ENCODE results near the gene MISP.

Gene MISP

DNA sequence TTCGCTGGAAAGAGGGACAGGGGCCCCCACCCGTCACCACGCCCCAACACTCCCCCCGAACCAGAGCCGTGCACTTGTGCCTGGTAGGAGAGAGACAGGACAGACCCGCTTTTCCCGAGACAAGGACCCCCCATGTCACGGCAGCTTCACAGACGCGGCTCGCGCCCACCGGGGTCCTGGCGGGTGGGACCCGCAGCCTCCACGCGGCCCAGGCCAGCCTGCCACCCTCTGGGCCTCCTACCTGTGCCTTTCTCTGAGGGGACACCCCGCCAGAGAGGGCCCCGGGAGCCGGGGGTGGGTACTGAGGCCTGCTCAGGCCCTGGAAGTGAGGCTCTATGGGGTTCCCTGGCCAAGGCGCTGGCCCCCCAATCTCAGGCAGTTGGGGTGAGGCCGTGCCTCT, 4.0 kb upstream of the MISP start:
- no peak for DNase-seq (ENCODE audit: low read depth in 2 of 2)

DNA sequence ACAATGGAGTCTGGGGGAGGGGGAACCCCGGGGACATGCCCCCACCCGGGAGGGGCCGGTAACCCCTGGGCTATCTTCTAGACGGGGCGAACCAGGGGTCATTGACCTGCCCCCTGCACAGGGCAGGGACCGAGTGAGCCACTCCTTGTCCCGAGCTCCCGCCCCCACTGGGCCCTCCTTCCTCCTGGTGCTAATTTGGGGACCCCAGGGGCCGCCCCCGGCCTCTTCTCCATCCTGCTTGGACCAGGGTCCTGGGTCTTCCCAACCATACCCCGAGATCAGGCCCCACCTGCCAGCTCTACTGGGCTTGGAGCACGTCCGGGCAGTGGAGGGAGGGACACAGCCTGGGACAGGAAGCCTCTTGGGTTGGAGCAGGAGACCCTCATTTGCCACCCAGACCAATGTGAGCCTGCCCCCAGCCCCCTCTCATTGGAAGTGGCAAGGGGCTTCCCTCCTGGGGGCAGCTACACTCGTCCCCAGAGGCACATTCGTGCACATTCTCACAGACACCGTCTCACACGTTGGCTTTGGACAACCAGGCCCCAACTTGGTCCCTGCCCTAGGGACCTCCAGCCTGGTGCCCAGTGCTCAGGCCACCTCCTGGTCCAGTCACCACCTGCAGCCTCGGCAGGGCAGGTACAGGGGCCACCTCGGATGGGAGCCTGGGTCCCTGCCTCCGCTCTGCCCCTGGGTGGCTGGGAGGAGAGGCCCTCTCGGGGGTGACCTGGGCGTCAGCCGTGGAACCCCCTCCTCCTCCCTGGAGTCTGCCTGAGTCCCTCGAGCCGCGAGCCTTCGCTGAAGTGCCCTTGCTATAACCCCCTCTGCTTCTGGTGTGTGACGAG, 3.3 kb upstream of the MISP start:
- DNase-seq (ENCODE audit: low read depth in 2 of 2): no peak

DNA sequence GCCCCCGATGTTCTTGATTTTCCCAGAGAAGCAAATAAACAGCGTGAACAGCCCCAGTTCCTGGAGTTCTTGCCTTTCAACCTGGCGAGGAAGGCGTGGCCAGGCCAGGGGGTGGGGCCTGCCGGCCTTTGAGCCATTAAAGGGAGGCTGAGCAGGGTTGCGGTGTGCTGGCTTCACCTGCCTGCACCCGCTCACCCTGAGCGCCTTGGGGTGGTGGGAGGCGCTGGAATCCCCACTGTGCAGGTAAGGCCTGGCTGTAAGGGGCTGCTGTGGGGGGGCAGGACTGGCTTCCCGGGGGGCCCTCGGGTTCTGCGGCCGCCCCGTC, 2.7 kb upstream of the MISP start:
- DNase-seq (ENCODE audit: low read depth in 2 of 2): no peak

DNA sequence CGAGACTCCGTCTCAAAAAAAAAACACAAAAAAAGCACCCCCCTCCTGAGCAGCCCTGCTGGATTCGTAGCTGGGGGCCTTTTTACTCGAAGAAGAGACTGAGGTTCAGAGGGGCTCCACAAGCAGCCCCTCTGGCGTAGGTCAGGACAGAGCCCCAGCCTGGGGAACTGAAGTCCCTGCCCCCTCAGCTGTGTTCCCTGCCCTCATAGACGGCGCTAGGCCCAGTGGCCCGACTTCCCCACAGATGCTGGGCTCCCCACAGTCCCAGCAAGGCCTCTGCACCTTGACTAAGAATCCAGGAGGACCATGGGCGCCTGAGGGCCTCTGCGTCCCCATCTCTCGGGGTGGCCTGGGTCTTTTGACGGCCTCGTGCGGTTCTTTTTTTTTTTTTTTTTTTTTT, 1.1 kb upstream of the MISP start:
- DNase-seq (ENCODE audit: low read depth in 2 of 2): no peak

DNA sequence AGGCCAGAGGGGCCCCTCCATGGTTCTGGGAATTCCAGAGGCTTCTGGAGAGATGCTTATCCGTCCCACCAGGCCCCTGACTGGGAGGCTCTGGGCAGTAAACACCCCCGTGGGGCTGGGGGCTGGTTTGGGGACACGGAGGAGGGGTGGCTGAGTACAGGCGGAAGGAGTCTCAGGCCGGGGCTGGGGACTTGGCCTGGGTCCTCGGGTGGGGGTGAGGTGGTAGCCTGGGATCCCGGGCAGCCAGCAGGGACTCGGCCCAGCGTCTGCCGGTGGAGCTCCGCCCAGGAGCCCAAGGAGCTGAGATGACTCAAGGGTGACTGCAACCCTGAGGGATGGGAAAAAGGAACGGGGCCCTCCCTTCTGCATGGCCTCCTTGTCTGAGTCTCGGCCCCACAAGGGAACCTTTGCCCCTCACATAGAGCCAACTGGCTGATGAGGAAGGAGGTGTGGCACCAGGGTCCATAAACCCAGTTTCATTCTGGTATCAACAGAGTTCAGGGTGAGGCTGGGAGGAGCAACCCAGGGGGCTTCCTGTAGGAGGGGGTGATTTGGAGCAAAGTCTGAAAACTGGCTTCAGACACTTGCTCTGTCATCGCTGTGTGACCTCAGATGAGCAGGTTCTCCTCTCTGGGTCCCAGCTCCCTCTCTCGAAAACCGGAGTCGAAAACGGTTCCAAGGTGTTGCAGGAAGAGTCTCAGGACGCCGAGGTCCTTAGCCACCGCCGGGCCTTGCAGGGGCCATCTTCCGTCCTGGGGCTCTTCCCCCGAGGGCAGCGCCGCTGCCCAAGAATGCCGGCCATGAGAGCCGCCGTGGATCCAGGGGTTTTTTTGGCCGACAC, 809 bp downstream of the MISP start:
- no peak for DNase-seq (ENCODE audit: low read depth in 2 of 2)

DNA sequence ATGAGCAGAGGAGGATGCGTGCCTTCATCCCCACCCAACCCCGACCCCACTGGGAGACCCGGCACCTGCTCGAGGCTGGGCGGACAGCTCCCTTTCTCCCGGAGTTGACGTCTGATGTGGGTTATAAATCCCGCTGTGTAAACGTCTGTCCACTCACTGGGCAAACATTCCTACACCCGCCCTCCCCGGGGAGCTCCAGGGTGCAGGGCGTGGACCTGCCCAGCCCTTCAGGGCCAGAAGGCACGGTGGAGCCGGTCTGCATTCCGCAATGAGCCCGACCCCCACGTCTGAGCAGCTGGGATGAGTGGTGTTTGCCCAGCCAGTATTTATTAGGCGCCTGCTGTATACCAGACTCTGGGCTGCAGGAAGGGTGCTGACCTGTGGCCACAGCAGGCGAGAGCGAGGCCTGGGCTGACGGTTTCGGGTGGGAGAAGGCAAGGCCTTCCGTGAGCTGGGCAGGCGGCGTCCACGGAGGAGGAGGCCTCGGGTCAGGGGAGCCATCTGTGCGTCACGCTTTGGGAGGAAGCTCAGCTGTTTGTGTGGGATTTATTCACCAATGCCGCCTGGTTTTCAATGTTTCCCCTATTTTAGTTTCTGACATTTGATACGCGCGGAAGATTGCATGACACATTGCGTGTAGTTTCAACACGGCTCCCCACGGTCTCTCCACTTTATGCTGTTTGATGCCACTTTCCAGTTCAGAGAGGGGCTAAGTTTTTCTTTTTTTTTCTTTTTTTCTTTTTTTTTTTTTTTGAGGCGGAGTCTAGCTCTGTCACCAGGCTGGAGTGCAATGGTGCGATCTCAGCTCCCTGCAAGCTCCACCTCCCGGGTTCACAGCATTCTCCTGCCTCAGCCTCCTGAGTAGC, 2.0 kb downstream of the MISP start:
- DNase-seq (ENCODE audit: low read depth in 2 of 2): no peak

DNA sequence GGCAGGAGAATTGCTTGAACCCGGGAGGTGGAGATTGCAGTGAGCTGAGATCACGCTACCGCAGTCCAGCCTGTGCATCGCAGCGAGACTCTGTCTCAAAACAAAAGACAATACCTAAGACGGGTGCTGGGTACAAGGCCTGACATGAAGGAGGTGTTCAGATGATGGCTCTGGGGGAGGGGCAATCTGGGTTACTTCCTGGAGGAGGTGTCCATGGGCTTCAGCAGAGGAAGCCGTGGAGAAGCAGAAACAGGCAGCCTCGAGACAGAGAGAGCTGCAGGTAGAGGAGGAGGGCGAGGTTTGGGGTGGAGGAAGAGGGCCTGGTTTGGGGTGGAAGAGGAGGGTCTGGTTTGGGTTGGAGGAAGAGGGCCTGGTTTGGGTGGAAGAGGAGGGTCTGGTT, 3.6 kb downstream of the MISP start:
- no peak for DNase-seq (ENCODE audit: low read depth in 2 of 2)

DNA sequence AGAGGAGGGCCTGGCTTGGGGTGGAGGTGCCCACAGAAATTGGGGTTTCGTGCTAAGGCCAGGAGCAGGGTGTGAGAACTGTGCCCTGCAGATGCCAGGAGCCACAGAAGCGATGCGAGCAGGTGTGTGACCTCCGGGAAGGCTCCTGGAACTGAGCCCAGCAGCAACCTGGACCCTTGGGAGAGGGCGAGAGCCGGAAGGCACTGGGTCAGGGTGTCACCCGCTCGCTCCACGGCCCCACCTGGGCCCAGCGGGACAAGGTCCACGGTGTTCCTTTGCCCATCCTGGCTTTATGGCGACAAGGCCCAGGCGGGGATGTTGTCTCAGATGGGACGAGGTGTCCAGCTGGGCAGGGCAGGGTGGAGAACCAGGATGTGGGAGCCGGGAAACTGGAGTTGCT, 4.2 kb downstream of the MISP start:
- DNase-seq (ENCODE audit: low read depth in 2 of 2): no peak

DNA sequence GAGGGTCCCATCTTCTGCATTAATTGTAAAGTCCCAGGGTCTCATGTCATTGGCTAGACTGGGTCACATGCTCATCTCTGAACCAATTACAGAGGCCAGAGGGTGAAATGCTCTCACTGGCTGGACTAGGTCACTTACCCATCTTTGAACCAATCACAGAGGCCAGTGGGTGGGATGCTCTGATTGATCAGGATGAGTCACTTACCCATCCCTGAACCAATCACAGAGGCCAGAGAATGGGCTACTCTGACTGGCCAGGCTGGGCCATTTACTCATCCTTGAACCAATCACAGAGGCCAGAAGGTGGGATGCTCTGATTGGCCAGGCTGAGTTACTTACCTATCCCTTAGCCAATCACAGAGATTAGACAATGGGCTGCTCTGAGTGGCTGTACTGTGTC, 5.3 kb downstream of the MISP start:
- DNase-seq (ENCODE audit: low read depth in 2 of 2): no peak

DNA sequence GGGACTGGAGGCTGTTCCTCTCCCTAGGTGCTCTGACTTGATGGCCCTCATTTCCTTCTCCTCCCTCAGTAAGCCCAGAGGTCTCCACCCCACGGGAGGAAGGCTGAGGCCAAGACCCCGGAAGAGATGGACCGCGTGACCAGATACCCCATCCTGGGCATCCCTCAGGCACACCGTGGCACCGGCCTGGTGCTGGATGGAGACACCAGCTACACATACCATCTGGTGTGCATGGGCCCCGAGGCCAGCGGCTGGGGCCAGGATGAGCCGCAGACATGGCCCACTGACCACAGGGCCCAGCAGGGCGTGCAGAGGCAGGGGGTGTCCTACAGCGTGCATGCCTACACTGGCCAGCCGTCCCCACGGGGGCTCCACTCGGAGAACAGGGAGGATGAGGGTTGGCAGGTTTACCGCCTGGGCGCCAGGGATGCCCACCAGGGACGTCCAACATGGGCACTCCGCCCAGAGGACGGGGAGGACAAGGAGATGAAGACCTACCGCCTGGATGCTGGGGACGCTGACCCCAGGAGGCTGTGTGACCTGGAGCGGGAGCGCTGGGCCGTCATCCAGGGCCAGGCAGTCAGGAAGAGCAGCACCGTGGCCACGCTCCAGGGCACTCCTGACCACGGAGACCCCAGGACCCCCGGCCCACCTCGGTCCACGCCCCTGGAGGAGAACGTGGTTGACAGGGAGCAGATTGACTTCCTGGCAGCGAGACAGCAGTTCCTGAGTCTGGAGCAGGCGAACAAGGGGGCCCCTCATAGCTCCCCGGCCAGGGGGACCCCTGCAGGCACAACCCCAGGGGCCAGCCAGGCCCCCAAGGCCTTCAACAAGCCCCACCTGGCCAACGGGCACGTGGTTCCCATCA, 6.1 kb downstream of the MISP start:
- DNase-seq (ENCODE audit: low read depth in 2 of 2): no peak

DNA sequence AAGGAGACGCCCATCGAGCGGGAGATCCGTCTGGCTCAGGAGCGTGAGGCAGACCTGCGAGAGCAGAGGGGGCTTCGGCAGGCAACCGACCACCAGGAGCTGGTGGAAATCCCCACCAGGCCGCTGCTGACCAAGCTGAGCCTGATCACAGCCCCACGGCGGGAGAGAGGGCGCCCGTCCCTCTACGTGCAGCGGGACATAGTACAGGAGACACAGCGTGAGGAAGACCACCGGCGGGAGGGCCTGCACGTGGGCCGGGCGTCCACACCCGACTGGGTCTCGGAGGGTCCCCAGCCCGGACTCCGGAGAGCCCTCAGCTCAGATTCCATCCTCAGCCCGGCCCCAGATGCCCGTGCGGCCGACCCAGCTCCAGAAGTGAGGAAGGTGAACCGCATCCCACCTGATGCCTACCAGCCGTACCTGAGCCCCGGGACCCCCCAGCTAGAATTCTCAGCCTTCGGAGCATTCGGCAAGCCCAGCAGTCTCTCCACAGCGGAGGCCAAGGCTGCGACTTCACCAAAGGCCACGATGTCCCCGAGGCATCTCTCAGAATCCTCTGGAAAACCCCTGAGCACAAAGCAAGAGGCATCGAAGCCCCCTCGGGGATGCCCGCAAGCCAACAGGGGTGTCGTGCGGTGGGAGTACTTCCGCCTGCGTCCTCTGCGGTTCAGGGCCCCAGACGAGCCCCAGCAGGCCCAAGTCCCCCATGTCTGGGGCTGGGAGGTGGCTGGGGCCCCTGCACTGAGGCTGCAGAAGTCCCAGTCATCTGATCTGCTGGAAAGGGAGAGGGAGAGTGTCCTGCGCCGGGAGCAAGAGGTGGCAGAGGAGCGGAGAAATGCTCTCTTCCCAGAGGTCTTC, 7.1 kb downstream of the MISP start:
- DNase-seq (ENCODE audit: low read depth in 2 of 2): no peak

DNA sequence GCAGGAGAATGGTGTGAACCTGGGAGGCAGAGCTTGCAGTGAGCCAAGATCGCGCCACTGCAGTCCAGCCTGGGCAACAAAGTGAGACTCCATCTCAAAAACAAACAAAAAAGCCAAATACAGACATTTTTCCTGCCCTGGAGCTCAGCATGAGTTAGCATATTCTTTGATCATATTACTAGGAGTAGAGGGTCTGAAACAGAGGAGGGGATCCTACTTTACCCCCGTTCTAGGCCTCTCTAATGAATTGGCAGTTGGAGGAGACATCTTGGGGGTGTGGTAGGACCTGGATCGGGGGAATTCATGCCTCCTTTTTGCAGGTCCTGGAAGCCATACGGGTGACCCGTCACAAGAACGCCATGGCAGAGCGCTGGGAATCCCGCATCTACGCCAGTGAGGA, 12.3 kb downstream of the MISP start:
- DNase-seq (ENCODE audit: low read depth in 2 of 2): no peak

DNA sequence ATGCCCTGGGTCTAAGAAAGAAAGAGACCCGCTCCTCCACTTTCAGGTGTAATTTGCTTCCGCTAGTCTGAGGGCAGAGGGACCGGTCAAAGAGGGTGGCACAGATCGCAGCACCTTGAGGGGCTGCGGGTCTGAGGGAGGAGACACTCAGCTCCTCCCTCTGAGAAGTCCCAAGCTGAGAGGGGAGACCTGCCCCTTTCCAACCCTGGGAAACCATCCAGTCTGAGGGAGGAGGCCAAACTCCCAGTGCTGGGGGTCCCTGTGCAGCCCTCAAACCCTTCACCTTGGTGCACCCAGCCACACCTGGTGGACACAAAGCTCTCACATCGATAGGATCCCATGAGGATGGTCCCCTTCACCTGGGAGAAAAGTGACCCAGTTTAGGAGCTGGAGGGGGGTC, 13.0 kb downstream of the MISP start:
- no peak for DNase-seq (ENCODE audit: low read depth in 2 of 2)

DNA sequence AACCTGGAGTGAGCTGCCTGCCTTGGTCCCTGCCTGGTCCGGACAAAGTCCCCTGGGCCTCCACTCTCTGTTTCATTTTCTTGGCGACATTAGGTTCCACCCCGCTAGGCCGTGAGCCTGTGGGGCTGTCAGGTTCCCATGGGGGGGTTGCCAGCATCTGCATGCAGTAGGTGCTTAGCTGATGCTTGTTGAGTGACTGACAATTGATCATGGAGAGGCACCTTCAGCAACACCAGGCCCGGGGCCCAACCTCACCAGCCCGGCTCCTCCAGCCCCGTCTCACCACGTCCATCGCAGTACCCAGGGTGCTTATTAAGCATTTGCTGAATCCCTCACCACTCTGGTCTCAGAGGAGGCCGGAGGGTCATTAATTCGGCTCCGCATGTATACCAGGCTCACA, 13.4 kb downstream of the MISP start:
- DNase-seq (ENCODE audit: low read depth in 2 of 2): no peak

DNA sequence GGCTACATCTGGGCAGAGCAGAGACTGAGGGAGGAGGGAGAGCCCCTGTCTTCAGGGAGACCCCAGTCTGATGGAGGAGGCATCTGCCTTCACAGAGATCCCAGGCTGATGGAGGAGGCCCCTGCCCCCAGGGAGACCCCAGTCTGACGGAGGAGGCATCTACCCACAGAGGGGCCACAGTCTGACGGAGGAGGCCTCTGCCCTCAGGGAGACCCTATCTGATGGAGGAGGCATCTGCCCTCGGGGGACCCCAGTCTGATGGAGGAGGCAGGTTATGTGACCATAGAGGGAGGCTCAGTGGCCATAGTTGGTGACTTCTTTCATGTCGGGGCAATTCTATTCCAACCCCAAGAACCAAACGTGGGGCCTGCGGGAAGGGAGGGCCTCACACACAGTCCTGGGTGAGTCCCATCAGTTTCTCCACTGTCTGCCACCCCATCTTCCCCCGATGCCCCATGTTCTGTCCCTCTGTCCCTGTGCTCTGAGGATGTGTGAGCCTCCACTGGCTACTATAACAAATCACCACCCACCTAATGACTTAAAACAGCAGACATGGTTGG, 14.3 kb downstream of the MISP start:
- DNase-seq (ENCODE audit: low read depth in 2 of 2): no peak

DNA sequence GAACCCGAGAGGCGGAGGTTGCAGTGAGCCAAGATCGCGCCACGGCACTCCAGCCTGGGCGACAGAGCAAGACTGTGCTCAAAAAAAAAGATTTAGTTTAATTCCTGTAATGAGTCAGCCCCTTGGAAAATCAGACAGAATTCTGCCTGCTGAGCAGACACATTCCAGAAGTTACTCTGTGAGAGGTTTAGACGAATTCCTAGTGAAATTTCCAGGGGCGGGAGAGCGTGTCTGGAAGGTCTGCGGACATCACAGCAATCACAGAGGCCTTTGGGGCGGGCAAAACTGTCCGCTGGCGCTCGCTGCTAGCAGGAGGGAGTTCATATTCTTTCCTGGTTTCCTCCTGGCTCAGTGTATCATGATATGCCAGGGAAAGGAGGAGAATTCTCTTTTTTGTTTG, 17.5 kb downstream of the MISP start:
- no peak for DNase-seq (ENCODE audit: low read depth in 2 of 2)

DNA sequence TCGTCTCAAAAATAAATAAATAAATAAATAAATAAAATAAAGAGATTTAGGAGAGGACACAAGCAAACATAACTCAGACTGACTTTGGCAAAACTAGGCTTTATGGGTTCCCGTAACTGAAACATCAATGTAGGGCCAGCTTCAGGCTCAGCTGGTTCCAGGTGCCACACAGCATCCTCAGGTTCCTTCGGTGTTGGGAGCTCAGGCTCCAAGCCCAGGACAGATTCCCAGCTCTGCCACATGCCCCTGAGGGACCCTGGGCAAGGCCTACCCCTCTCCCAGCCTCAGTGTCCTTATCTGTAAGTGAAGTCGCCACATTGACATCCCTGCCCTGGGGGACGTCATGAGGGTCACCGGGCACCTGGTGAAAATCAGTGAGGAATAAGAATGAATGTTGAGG, 18.7 kb downstream of the MISP start:
- DNase-seq (ENCODE audit: low read depth in 2 of 2): no peak

DNA sequence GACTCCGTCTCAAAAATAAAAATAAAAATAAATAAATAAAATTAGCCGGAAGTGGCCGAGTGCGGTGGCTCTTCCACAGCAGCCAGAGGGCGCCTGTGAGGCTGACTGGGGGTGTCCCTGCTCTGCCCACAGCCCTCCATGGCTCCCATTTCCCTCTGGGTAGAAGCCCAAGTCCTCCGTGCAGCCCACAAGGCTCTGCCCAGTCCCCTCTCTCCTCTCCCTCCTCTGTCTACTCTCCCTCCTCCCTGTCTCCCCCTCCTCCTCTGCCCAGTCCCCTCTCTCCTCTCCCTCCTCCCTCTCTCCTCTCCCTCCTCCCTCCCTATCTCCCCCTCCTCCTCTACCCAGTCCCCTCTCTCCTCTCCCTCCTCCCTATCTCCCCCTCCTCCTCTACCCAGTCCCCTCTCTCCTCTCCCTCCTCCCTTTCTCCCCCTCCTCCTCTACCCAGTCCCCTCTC, 20.4 kb downstream of the MISP start:
- no peak for DNase-seq (ENCODE audit: low read depth in 2 of 2)

DNA sequence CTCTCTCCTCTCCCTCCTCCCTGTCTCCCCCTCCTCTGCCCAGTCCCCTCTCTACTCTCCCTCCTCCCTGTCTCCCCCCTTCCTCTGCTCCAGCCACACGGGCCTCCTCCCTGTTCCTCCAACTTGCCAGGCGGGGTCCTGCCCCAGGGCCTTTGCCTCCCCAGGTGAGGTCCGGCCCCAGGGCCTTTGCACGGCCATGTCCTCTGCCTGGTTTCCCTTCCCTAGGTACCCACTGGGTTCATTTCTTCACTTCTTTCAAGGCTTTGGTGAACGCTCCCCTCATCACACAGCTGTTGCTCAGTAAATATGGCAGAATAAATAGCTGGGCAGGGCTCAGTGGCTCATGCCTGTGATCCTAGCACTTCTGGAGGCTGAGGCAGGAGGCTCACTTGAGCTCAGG, 21.2 kb downstream of the MISP start:
- DNase-seq (ENCODE audit: low read depth in 2 of 2): no peak

Measured in stimulated activated CD8-positive, alpha-beta memory T cell treated with anti-CD3 and anti-CD28 coated beads, Interleukin-7, amount 100 ng/mL, for 4 hours (primary cell).